Measurements from ENCODE around the gene CDH12.

GRCh38 chr5:22465177-22465576 lies 388.0 kb downstream of the CDH12 start:
- no peak for TF ChIP-seq POLR2A (IDR thresholded peaks at IDR 0.05; ENCODE audit: low read length)
- TF ChIP-seq GATA1 (IDR thresholded peaks at IDR 0.05; ENCODE audit: low read depth, low read length): no peak

Data from erythroblast (primary cell).